HG03060 (cell line): Measurements from ENCODE around the gene JPH3.
"Not testable (repeated sequence)": the region's sequence is repeated elsewhere in the genome, so short reads cannot be mapped to it uniquely, and the experiment has no call there.

Source experiments
- ATAC-seq: cut with Tn5 transposase; IDR thresholded peaks from one replicate; pipeline ENCODE4 v1.9.1; 2021; ENCODE audit warnings: low read depth, moderate number of reproducible peaks; ENCODE audit not compliant: unreplicated experiment

Gene JPH3

DNA sequence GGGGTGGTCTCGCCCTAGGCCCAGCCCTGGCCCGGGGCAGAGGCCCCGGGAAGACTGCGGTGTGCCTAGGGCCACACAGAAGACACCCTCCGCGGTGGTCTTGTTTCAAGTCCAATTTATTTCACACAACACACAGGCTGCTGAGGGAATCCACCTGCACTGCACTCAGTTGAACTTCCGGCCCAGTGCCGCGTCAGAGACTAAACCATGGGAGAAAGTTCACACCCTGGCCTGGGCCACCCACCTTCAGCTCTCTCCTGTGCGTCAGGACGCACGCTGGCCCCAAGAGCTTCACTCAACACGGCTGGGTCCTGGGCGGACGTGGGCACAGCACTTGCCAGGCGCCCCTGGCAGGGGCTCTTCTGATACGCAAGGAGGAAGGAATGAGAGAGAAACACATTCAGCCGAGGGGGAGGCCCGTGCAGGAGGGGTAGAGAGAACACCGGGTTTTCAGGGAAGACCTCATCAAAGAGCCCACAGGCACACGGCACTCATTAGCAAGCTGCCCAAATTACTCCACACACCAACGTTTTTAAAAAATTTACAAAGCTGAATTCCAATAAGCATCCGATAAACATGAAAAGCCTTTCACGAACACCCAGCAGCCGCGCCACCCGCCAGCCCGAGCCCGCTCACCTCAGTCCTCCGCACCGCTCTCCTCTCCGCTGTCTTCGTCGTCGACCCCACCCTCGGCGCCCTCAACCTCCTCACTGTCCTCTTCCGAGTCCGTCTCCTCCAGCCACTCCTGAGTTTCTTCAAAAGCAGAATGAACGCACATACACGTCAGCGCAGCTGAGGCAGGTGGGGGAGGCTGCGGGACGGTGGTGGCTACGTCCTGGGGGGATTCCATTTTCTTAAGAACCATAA lies 105.6 kb downstream of the JPH3 start:
- no peak for ATAC-seq

DNA sequence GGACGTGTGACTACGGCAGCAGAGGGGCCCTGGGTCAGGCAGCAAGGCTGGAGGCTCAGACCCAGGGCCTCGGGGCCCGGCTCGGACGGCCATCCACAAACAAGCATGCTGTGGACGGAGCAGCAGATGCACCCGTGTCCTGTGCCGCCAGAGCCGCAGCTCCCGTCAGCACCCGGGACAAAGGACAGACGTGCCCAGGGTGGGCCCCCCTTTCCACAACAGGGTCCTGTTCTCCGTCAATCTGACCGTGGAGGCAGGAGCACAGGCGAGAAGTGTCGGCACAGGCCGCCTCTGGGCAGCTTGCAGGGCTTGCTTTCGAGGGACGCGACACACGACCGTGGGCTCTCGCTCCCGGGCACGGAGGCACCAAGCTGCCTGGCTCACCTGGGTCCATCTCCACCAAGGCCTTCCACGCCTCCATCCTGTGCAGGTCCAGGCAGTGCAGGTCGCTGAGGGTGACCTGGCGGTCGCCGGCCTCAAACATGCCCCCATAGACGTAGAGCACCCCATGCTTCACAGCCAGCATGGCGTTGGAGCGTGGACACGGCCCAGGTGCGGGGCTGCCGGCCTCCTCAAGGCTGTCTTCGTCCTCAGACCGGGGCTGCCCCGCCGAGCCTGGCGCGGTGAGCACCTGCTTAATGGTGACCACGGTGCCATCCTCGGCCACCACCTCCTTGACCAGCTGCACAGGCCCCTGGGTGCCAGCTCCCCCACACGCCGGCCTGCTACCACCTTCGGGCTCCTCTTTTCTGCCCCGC lies 106.8 kb downstream of the JPH3 start:
- no peak for ATAC-seq

DNA sequence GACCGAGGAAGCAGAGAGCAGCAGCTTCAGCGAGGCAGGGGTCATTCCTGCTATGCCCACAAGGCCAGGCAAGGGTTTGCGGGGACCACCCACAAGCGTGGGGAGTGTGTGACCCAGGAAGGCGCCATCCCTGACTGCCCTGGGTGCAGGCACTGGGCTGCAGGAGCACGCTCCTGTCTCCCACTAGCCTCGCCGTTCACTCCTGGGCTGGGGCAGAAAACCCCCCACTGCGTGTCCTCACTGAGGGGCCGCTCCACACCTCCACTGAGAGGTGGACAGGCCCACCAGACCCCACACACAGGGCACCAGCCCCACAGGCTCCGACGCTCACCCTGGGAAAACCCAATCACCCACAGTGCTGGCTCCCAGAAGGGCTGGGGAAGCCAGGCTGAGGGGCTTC lies 107.4 kb downstream of the JPH3 start:
- no peak for ATAC-seq

DNA sequence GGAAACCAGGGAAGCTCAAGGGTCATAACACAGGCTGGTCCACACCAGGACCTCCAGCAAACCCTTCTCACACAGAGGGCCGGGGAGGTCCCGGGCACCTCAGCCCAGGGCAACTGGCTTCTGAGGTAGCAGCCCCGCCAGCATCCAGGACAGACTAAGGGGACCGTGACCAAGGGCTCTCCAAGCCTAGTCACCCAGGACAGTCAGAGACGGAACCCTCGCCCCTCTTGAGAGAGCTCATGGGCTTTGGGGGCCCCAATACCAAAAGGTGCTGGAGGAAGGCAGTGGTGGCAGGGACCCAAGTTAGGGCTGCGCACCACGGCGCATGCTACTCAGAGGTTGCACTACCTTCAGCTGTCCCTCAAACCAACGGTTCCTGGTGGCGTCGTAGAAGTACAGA lies 108.6 kb downstream of the JPH3 start:
- ATAC-seq = no peak

DNA sequence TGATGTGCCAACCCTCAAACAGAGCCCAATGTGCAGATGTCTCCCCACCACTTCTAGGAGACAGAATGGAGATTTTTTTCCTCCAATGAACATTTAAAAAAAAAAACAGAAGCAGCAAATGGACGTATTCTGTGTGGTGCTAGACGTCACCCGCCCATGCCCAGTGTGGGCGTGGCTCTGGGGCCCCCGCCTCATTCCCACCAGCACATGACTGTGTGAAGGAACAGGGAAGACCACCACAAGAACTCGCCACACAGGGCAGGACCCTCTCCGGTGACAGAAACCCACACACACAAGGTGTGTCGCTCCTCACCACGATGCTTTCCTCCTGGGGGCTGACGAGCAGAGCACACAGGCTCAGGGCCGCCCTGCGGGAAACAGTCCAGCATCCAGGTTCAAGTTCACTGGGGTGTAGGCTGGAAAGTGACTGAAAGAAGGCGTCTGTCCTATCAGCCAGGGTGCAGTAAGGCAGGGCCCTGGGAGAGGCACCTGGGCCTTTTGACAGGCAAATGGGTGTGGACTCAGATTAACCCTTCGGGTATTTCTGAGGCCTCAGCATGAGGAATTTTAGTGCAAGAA lies 110.0 kb downstream of the JPH3 start:
- ATAC-seq = no peak

DNA sequence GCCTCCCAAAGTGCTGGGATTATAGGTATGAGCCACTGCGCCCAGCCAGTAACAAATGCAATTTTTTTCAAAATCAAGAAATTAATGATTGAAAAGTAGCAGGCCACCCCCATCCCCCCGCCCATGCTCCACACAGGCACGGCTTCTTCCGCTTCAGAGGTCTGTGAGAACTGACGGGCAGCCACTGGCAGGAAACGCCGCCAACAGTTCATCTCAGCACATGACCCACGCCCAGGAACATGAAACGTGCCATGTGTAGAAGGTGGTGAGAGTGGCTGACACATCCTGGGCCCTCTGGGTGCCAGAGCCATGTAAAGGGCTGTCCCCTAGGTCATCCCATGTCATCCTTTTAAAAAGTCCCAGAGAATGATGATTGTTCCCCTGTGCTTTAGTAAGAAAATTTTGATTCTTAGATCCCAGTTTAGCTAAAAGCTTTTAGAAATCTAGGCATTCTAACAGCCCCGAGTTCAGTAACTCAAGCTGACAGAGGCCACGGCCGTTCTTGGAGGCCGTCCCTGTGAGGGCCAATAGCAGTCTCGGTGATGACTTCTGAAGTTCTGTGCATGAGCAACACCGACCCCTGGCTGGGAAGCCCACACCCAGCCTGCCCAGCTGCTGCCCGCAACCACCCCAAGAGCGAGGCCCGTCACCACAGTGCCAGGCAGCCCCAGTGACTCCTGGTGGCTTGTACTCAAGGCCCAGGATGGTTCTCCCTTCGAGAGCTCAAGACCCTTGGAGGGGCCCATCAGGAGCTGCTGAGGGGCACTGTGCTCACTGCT lies 111.3 kb downstream of the JPH3 start:
- ATAC-seq = no peak

DNA sequence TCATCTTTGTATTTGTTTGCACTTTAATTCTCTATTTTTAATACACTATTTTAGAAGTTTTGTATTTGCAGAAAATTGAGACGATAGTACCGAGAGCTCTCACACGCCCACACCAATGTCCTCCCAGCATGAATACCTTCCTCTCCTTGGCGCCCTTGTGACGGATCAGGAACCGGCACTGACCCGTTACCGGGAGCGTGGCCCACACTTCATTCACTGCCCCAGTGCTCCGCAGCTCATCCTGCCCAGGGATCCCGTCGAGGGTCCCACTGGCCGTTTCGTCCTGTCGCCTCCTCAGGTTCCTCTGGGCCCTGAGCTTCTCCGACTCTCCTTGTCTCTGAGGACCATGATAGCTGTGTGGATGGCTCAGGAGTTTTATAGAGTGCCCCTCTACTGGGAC lies 112.9 kb downstream of the JPH3 start:
- no peak for ATAC-seq

DNA sequence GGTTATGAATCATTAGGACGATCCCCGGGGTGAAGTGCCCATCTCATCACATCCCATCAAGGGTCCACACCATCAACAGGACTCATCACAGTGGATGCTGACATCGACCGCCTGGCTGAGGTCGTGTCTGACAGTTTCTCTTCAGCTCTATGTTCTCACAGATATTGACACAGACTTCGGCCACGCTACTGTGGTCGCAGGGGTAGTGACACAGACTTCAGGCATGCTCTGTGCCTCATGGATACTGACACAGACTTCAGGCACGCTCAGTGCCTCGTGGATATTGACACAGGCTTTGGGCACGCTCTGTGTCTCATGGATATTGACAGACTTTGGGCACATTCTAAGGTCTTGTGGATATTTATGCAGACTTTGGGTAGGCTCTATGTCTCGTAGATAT lies 113.3 kb downstream of the JPH3 start:
- no peak for ATAC-seq

DNA sequence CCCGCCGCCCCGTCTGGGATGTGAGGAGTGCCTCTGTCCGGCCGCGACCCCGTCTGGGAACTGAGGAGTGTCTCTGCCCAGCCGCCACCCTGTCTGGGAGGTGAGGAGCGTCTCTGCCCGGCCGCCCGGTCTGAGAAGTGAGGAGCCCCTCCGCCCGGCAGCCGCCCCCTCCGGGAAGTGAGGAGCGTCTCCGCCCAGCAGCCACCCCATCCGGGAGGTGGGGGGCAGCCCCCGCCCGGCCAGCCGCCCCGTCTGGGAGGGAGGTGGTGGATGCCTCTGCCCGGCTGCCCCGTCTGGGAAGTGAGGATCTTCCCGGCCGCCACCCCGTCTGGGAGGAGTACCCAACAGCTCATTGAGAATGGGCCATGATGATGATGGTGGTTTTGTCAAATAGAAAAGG lies 116.5 kb downstream of the JPH3 start:
- ATAC-seq = not testable (repeated sequence)

DNA sequence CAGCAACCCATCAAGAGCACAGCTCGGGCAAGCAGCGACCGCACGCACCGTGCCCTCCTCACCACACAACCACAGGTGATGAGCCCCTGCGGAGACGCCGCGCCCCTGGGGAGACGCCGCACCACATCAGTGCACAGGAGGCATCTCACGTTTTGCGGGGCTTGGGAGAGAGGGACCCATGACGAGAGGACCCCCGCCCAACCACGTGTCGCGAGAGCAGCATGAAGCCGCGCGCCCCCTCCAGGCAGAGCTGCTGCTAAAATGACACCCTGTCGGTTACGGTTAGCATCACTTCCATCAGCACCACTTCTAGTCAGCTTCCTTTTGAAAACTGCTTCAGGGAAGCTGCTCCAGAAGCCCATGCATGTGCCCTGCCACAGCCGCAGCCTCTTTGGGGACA lies 118.1 kb downstream of the JPH3 start:
- ATAC-seq = no peak

DNA sequence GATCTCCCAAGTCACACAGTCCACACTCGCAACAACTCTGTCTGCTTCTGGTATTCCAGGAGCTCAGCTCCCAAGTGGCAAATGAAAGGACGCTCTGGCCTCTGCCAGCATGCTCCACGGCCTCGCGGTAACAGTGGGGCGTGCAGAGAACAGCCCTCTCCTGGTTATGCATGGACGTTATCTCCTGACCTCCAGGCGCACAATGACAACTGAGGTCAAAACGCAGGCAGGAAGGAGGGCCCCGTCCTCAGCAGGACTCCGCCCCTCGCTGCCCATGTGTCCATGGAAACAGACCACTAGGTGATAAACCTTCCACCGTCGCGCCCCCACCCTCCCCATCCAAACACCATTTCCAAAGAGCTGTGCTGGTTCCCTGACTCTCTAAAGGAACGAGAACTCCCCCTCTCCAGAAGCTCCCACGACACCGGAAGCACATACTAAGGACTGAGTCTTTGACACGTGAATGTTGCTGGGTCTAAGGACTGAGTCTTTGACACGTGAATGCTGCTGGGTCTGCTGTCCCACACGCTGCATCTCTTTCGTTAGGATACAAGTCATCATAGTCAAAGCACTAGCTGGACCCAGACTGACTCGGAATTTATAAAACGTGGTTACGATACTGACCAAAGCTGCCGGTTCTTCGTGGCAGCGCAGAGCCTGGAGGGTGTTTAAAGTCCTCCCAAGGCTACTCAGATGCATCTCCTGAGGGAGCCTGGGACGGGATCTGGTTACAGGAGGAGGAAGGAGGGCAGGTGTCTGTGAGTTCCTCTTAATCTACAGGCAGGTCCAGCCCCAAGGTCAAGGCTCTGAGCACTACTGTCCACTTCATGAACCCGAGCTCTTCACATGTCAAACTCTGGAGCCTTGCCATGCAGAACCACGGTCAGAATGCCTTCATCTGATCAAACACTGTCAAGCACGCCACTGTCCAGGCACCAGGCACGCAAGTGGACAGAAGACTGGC lies 119.6 kb downstream of the JPH3 start:
- ATAC-seq = no peak

DNA sequence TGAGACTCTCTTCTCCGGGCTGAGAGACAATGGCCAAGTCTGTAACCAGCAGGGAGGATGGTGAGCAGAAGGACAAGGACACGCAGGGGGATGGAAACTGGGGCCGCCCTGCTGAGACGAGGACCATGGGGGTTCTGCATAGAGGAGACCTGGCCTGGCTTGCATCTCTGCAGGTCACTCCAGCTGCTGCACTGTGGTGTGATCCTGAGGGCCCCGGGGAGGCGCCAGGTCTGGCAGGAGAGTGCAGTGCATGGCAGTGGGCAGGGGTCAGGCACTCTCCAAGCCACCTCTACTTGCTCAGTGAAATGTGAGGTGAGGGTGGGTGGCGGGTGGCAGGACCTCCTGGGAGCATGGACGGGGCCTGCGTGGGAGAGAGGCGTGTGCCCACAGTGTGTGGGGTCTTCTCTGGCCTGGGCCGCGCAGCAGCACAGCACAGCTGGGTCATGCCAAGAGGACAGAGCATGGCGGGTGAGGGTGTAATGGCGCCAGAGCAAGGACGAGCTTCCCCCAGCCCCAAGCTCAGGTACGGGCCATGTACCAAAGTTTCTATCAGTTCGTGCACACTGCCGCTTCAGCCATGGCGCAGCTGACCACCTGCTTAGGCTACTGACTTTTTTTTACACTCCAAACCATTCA lies 120.4 kb downstream of the JPH3 start:
- no peak for ATAC-seq

DNA sequence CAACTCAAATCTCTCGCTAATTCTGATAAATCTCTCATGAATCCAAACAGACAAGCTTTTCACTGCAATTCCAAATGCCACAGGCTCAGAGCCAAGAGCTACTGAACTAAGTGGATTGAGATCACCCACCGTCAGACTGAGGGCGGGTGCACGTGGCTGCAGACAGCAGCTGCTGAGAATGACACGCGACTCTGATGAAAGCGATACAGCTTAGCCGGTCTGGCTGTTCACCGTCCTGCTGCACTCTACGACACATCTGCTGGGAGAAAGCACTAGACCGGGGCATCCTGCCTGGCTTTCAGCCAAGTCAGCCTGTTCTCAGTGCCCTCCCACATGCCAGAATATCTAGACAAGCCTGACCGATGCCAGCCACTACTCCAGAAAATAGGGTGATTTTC lies 120.9 kb downstream of the JPH3 start:
- ATAC-seq = no peak

DNA sequence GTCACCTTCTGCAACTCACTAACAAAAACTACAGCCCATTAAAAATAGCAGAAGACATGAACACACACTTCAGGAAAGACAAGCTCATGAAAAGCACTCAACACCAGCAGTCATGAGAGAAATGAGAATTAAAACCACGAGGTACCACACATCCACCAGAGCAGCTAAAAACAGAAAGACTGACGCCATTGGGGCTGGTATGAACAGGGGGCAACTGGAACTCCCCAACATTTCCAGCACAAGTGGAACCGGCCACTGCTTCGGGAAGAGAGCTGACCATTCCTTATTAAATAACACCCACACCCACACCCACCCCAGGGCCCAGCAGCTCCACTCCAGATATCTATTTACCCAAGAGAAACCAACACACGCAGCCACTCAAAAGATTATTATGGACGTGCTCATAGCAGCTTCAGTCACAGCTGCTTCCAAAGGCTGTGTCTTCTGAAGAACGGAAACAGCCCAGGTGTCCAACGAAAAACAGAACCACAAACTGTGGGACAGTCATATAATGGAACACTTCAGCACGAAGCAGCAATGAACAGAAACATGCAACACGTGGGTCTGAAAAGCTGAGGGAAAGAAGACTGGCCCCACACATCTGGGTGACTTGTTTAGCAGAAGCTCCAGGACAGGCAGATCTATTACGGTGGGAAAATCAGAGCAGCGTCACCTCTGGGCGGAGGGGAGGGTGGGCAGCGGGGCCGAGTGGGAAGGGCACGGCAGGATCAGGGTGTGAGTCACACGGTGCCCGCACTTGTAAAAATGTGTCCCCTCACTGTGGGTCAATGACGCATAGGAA lies 122.4 kb downstream of the JPH3 start:
- ATAC-seq = peak; percentile 51

DNA sequence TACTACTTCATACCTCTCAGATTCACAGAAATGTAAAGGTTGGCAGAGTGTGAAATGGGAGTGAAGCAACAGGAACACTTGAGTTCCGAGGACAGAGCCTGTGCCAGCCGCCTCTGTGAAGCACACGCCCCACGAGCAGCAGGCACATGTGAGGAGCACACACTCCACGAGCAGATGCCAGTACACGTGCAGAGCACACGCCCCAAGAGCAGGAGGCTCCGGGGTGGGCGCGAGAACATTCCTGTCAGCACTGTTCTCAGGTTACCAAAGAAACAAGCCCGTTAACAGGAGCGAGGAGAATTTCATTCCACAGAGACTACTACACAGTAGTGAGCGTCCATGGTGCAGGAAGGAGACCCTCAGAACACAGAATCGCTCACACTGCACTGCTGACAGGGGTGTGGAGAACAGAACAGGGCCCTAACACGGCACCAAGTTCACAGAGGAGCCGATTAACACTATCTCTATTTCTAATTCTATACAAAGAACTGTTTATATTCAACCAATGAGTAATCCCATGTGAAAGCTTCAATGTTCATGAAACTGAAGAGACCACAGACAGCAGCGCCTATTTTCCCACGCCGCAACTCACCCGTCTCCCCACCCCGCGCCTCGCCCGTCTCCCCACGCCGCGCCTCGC lies 123.4 kb downstream of the JPH3 start:
- ATAC-seq = no peak

DNA sequence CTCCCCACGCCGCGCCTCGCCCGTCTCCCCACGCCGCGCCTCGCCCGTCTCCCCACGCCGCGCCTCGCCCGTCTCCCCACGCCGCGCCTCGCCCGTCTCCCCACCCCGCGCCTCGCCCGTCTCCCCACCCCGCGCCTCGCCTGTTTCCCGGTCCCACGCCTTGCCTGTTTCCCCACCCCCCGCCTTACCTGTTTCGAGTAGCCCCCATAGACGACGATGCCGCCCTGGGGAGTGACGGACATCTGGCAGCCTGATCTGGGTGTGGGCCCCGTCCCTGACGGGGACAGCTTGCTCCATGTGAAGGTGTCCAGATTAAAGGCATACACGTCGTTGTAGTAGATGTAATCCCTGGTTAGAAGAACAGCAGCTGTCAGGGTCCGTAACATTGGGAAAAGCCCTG lies 124.3 kb downstream of the JPH3 start:
- not testable (repeated sequence) for ATAC-seq

DNA sequence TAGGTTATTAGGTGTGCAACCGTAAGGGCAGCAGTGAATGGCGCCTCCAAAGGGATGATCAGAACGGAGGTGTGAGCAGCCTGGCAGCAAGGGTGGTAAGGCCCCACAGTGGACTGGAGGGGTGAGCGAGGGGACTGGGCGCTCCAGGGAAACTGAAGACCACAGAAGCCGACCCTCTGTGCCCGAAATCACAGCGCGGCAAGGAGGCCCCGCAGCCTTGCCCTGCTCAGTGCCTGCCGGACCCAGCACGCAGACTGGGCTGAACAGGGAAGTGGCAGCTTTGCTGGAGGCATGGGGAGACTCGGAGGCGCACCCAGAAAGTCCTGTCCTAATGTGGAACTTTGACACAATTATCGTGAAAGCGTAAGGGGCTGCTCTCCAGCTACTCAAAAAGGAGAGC lies 125.0 kb downstream of the JPH3 start:
- no peak for ATAC-seq

DNA sequence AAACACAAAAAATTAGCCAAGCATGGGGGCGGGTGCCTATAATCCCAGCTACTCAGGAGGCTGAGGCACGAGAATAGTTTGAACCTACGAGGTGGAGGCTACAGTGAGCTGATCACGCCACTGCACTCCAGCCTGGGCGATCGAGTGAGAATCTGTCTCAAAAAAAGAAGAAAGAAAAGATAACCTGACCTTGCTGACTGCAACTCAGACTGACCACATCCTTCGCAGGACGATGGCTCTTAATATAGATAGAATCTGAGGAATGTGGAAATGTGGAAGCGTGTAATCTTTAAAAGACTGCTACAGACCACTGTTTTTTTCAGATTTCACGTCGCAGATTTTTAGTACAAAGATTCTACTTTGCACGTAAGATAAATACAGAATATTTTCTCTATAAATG lies 125.7 kb downstream of the JPH3 start:
- ATAC-seq = no peak
